GM18519 (cell line): ENCODE data around the gene TUBGCP6.
"Not testable (repeated sequence)": the region's sequence is repeated elsewhere in the genome, so short reads cannot be mapped to it uniquely, and the experiment has no call there.

Experiments used
- ATAC-seq: cut with Tn5 transposase; IDR thresholded peaks from one replicate; pipeline ENCODE4 v1.9.1; 2021; ENCODE audit warnings: mild to moderate bottlenecking, moderate library complexity; ENCODE audit not compliant: unreplicated experiment, low FRiP score

TUBGCP6 gene

GRCh38 chr22:50216684-50217520, 27.9 kb downstream of the TUBGCP6 start:
- no peak for ATAC-seq

- no peak for ATAC-seq
Observed at GRCh38 chr22:50216055-50216683, 28.7 kb downstream of the TUBGCP6 start.

GRCh38 chr22:50215297-50216054, 29.3 kb downstream of the TUBGCP6 start:
- ATAC-seq: no peak

- ATAC-seq: no peak
Observed at GRCh38 chr22:50213263-50213662, 31.6 kb downstream of the TUBGCP6 start.

- no peak for ATAC-seq
Observed at GRCh38 chr22:50211147-50211546, 33.7 kb downstream of the TUBGCP6 start.

- no peak for ATAC-seq
Observed at GRCh38 chr22:50210378-50211139, 34.3 kb downstream of the TUBGCP6 start.

GRCh38 chr22:50209893-50210292, 34.9 kb downstream of the TUBGCP6 start:
- ATAC-seq: no peak

- no peak for ATAC-seq
Observed at GRCh38 chr22:50208939-50209892, 35.6 kb downstream of the TUBGCP6 start.

GRCh38 chr22:50208430-50208938, 36.3 kb downstream of the TUBGCP6 start:
- no peak for ATAC-seq

GRCh38 chr22:50207383-50208140, 37.3 kb downstream of the TUBGCP6 start:
- no peak for ATAC-seq

GRCh38 chr22:50206599-50206998, 38.2 kb downstream of the TUBGCP6 start:
- ATAC-seq: no peak

- no peak for ATAC-seq
Observed at GRCh38 chr22:50205781-50206569, 38.8 kb downstream of the TUBGCP6 start.

GRCh38 chr22:50204998-50205397, 39.8 kb downstream of the TUBGCP6 start:
- ATAC-seq: not testable (repeated sequence)

GRCh38 chr22:50204571-50204970, 40.3 kb downstream of the TUBGCP6 start:
- ATAC-seq: no peak

- no peak for ATAC-seq
Observed at GRCh38 chr22:50203288-50203687, 41.5 kb downstream of the TUBGCP6 start.

GRCh38 chr22:50202130-50202666, 42.6 kb downstream of the TUBGCP6 start:
- no peak for ATAC-seq
